Pons (tissue), 1 donor: ENCODE results near the gene FBLN2.

ENCODE experiments used
- DNase-seq: peaks from one replicate; pipeline ENCODE4 v3.0.0-alpha.2; 2016; ENCODE audit warnings: low spot score

Gene FBLN2

DNA sequence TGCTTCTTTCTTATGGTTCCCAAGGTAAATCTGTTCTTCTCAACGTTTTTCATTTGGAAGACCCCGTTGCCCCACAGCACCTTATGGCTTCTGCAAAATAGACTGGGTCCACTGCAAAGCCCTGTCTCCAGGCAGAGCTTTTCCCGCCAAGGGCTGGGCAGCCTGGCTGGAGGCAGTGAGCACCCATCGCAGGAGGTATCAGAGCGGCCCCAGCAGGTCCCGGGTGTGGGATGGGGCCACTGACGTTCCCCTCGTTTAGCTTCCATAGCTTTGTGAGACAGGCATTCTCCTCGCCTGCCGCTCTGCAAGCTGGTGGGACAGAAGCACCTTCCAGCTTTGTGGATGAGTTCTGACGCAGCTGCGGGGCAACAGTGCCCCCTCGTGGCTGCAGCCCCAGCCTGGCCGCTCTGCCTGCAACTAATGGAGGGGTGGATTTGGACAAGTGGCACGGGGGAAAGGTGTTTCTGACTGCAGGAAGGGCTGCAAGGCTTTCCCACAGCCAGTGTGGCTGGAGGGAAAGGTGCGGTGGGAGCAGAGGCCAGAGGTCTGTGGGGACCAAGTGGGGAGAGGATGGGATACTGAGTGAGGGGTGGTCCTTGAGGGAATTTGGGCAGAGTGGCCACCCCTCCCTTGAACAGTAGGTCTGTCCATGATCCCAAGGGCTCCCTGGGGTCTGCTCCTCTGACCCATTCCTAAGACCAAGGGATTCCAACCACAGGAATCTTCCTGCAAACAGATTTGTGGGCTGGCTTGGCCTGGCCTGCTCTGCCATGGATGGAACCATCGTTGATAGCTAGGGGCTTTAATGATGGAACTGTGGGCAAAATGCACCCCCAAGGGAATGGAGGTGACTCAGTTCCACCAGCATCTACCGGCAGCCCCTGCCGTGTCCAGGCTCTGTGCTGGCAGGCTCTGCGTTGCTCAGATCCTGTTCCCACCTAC lies 99.4 kb downstream of the FBLN2 start:
- DNase-seq = peak; percentile 70

DNA sequence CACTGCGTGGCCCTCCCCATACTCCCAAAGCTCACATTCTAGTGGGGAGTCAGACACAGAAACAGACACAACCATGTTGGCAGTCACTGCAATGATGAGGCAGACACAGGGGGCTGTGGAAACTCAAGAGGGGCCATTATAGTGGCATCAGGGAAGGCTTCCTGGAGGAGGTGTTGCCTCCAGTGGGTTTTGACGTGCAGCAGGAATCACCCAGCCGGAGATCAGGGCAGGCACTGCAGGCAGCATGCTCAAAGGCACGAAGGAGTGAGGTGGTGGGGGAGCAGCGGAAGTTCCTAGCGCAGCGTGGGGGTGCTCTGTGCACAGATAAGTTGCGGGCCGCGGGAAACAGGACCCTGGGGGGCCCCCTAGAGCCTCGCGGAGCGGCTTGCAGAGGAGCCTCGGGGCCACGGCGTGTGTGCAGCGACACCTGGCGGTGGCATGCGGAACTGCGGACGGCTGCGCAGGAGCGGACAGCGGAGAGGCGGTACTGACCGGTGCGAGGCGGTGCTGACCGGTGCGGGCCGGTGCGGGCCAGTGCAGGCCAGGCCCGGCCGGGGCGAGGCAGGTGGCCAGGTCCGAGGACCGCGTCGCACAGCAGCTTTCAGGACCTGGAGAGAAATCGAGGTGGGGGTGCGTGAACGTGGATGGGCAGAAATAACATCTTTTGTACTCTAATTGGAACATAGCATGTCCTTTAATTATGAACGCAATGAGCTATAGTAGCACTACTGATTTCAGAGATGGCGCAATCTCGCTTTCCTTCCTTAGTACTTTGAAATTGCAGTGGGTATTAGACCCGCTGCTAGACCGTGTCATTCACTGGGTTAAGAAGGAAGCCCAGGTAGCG lies 101.5 kb downstream of the FBLN2 start:
- DNase-seq = peak; percentile 54

DNA sequence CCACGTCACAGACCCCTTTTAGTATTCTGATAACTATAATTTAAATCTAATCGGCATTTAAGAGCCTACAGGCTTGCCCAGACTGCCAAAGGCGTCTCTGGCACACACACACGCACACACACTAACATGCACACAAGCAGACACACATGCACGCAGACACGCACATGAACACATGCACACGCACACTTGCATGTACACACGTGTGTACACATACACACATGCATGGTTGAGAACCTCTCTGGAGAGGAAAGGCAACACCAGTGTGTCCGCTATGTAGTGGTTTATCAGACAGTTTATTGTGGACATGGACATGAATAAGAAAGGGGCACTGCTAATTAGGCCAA lies 102.1 kb downstream of the FBLN2 start:
- no peak for DNase-seq

DNA sequence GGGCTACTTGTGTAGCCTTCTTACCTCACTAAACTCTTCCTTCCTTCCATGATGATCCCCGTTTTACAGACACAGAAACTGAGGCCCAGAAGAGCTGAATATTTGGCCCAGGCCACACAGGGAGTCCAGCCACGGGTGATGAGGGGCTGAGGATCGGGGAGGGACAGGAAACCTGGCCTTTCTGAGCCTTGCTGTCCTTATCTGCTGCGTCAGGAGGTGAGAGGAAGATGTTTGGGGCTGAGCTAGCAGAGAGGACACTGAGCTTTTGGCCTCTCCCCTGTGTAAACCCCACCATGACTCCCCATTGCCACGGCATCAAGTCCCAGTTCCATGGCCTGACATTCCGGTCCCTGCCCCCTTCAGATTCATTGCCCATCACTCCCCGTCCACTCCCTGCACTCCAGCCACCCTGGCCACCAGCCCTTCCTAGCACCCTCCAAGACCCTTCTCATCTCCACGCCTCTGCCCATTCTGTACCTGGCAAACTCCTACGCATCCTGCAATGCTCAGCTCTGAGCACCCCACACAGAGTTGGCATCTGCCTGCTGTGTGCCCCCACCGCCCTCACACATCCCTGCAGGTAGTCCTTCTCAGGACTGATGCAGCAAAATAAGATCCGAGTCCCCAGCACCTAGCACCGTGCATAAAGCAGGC lies 103.0 kb downstream of the FBLN2 start:
- DNase-seq = no peak

DNA sequence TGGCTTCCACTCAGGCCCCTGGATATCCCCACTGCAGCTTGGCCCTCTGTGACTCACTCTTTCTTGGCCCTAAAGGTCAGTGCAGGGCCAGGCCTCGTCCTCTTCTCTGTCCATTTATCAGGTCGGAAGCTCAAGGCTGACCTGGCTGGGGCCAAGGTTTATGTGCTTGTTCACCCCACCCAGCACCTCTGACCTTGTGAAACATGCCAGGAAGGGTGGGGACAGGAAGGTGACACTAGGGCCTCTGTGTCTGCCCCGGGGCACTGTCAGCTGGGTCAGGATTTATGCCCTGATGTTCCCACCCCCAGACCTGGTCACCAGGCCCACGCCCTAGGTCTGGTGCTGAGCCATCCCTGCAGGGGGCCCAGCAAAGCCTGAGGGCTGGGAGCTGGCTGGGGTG lies 103.8 kb downstream of the FBLN2 start:
- DNase-seq = no peak

DNA sequence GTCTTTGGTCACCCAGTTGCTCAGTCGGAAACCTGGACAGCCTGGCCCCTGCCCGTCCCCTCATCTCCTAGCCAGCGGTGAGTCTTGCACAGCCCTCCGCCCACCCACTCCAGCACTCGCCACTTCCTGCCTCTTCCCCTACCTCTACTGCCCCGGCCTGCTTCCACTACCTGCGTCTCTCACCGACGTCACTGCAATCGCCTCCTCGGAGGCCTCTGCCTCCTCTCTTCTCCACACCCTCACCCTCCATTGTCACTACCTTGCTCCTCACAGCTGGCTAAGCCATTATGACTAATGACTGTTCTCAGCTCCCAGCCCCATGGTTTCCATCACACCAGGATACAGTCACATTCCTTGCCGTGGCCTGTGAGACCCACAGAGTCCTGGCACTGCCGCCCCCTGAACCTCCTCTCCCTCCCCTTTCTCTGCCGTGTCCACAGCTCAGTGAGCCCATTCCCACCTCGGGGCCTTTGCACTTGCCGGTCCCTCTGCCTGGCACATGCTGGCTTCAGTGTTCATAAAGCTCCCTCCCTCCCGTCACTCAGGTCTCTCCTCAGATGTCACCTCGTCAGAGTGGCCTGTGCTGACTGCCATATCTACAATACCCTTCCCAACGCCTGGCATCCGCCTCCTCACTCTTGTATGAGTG lies 104.8 kb downstream of the FBLN2 start:
- no peak for DNase-seq

DNA sequence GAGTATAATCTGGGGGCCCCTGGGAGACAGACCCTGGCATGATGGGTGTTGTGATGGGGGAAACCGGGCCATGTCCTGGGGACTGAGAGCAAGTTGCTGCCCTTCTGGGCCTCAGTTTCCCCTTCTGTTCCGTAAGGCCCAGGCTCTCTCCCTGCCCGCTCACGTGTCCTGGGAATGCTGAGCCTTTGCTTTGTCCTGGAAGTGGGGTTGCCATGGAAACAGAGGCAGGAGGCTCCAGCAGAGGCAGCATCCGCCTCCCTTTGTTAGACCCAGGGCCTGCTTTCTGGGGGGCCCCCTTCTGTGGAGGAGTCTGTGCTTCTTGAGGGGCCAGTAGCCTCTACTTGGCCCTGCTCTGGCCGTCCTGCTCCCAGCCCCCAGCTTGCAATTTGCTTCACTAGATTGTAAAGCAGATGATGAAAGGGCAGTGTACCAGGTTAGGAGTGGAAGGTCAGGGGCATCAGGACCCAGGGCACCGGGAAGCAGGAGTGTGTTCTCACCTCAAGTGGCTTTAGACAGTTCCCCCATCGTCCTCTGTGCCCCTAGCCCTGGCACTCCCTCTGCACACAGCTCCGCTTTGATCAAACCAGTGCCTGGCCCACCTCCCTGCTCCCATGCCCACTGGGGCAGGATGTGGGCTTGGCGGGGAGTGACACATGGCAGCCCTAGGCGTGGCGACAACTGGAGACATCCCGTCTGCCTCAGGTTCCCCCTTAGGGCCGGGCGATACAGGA lies 105.6 kb downstream of the FBLN2 start:
- no peak for DNase-seq

DNA sequence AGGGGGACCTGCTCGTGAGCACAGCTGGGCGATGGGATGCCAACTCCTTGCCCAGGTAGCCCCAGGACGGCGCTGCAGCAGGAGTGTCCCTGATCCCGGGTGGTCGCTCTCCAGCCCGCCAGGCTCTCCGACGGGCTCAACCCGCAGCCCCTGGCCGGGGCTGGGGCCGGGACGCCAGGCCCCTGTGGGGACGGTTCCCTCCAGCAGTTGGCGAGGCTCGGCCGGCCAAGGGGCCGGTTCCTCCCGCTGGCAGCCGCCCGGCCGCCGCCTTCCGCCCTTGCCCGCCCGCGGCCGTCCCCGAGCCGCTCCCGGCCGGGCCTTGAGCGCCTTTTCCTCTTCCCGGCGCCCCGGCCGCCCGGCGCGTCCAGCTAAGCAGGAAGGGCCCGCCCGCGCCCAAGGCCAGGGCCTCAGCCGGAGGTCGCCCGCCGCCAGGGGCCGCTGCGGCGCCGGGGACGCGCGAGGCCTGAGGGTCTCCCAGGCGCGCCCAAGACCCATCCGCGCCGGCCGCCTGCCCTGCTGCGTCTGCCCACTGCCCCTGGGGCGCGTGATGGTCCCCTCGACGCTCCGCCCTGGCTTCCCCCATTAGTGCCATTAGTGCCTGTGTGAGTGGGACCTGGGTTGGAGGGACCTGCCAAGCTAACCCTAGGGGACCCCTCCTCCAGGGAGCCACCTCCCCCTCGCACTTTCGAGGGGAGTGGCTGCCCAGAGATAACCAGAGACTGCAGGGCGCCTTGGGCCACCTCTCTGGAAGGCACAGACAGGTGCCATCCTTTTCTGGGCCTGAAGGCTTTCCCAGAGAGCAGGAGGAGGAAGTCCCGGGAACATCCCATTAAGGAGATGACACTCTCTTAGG lies 106.4 kb downstream of the FBLN2 start:
- no peak for DNase-seq

DNA sequence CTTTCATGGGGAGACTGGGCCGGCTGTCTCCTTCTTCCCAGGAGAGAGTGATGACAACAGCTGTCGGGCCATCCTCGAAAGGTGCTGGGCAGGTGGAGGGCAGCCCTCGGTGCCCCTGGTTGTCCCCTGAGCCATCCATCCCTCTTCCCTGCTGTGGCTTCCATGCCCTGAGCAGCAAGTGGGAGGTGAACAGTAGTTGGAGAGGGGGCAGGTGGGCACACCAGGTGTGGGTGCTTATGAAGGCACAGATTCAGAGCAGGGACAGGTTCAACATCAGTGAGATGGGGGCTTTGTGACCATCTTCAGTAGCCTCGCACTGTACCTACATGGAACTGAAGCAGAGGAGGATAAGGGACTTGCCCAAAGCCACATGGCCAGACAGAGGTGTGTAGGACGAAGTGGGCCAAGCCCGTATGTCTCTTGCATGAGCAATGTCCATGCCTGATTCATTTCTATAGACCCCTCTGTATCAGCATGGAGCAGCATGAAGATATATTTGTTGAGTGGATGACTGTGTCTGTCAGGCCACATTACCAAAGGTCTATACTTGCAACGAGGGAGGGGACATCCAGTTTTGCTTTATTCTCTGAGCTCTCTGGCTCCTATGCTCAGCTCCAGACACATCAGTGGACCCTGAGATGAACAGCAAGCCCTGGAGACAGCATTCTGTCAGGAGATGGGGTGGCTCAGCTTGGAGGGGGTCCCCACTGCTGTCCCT lies 107.8 kb downstream of the FBLN2 start:
- DNase-seq = no peak

DNA sequence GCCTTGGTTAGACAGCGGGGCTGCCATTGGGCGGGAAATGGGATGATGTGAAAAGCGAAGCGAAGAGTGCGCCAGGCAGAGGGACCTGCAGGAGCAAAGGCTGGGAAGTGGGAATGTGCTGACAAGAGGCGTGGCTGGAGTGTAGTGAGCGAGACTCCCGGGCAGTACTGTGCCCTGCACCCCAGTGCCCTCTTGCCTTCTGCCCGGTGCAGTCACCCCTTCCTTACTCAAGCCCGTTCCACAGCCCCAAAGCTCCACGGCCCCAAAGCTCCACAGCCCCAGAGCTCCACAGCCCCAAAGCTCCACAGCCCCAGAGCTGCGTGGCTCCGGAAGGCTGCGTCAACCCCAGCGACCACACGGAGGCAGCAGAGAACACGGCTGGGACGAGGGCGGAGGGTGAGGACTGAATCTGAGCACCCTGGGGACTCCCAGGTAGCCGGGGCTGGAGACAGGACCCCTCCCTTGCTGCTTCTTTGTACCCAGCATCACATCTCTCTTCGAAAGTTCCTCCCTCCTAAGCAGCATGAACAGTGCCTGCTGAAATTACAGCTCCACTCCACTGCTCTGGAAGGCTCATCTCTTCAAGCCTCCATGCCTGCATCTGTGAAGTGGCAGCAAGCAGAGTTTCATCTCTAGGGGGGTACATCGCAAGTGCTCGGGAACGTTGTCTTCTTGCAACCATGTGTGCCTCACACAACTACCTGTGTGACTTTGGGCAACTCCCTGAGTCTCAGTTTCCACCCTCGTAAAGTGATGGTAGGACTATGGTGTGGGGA lies 108.9 kb downstream of the FBLN2 start:
- DNase-seq = peak; percentile 34

DNA sequence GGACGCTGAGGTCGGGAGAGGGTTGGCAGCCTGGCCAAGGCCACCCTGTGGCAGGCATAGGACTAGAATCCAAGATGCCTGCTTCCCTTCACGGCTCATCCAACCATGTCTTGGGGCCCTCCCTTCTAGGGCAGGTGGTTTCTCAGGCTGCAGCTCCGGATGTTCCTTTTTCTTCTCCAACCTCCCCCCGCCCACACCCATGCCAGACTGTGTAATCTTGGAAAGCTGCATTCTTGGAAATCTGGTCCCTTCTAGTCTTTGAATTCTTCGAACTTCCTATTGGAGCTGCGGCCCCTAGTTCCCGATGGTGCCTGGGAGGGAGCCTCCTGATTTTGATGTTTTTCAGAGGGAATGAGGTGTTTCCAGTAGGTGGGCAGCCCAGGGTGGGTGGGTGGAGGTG lies 109.8 kb downstream of the FBLN2 start:
- no peak for DNase-seq

DNA sequence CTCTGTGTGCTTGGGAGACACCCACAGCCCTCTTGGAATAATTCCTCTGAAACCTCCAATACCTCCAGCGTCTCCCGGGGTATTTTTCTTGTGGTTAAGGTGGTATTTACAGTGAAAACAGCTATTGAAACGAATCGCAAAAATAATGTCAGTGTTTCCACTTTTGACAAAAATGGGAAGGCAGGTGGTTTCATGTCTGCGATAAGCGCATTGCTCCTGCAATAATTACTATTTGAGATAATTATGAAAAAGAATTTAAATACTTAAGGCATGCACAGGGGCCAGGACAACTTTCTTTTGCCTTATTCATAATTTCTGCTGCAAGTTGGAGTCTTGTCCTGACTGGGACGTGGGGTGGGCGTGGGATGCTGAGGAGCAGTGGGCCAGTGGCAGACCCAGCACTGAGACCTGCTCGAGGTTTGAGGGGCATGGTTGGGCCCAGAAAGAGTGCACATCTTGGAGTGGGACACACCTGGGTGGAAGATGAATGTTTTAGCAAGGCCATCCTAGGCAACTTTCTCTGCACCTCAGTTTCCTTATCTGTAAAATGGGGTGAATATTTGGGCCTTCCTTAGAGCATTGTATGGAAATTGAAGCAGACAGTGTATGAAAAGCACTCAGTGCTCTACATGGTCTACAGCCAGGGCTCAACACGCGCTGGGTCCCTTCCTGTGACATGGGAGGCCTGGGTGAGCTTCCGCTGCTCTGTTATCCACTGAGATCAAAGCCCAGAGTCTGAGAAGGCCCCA lies 110.5 kb downstream of the FBLN2 start:
- DNase-seq = no peak

DNA sequence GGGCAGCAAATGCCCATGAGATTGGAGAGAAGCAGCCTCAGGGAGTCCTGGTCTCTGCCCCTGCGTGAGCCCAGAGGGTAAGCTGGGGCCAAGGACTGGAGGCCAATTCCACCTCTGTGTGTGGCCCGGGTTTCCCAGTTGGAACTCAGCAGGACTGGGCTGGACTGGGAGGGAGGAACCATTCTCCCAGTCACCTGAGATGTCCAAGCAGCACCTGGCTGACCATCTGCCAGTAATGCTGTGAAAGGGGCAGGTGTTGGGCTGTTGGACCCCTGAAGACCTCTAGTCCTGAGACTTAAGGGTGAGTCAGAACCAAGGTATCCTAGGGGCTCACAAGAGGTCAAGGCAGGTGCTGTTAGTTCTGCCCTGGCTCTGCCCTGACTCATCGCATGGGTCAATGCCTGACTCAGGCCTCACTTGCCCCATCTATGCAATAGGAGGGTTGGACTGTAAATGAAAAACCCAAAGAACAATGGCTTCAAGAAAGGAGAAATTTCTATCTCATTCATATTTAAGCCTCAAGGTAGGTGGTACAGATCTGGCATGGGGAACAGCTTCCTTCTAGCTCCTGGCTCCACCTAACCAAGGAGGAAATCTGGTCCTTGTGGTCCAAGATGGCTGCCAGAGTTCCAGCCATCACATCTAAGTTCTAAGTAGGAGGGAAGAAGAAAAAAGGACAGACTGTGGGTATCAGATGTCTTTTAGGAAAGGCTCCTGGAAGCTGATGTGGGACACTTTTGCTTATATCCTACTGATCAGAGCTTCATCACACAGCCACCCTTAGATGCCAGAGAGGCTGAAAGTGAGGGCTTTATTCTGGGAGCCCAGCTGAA lies 111.3 kb downstream of the FBLN2 start:
- no peak for DNase-seq

DNA sequence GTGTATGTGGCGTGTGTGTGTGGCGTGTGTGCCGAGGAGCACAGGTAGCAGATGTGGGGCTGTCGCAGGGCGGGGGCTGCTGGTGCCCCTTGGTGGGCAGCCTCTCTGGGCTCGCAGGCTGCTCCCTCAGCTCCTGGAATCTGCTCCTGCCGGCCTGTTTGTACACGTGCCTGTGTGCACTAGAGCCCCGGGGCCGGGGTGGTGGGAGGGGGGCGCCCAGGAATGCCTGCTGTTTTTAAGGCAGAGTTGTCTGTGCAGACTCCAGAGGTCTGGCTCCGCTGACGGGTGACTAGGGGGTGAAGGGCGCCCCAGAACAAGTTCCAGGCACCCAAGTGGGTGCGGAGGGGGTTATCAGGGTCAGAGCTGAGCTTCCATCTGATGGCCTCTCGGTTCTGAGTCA lies 112.2 kb downstream of the FBLN2 start:
- no peak for DNase-seq

DNA sequence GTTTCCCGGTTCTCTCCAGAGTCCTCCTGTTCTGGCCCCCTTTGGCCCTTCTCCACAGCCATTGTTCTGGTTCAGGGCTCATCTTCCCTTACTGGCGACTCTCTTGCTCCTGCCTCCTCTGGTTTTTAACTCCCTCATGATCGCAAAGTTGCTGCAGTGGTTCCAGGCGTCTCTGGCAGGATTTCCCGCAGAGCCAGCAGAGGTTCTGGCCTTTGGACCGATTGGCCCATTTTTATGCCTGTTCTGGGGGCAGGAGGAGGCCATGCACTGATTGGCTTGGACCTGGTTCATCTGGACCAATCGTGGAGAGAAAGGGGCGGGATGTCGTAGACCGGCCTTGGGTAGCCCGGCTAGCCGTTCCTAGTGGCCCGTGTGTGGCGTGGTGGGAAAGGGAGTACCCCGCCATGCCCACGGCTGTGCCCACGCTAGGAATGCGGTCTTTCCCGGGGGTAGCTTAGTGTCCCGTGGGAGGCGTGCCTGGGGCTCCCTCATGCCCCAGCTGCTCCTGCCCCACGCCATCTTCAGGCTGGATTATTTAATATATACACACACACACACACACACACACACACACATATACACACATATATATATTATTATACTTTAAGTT lies 113.4 kb downstream of the FBLN2 start:
- no peak for DNase-seq

DNA sequence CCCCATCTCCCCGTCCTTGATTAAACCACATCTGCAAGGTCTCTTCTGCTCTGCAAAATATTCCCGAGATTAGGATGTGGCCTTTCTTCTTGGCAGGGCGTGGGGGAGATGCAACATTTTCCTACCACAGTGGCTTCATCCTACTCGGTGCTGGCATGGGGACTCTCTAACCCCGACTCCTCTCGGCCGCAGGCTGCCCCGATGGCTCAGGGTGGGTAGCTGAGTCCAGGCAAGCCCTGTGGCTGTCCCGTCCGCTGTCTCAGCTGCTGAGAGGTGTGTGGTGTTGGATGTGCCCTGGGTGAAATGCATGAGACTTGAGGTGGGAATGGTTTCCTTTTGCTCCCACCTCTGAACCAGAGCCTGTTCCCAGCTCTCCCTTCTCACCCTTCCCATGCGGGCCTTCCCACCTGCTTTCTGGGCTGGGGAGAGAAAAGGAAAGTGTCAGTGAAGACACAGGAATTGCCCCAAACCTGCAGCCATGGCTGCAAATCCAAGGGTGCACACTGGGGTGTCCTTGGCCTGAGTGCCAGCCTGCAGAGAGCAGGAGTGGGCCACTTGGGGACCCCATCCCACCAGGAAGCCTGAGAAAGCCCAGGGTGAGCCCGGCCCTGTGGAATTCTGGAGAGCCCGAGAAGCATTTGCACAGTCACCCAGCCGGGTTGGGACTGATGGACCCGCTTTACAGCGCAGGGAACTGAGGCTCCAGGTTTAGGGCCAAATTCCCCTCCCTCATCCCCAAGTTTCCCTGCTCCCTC lies 115.0 kb downstream of the FBLN2 start:
- DNase-seq = no peak
